ENCODE data around the gene CCDC24. TPM values are rescaled to one million over a fixed set of nuclear protein-coding genes. Genes with fewer than 3 reads are reported as not detected.

Gene CCDC24
- total and polyA plus RNA-seq, 2 donors (not counting 3 experiments of a cell fraction or from before 2014, with no cell fraction given): 2.2 to 3.1 TPM

DNA sequence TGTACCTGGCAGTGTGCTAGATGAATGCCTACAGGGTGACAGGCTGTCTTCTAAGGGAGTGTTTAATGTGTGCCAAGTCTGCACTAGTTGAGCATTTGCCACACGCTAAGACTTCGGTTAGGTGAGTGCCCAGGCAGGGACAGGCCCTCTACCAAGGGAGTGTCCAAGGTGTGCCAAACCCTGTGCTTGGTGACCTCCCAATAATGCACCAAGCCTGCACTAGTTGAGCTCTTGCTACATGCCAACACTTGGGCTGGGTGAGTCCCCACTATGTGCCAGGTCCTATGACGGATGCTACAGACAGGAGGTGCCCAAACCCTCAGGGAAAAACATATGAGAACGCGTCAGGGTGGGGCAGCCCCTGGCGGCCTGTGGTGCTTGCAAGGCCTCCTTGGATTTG is 29.1 kb downstream of the CCDC24 start:
- POLR2A ChIA-PET: no interaction called here
- Histone ChIP-seq H3K27ac (ENCODE audit: insufficient read depth, low read depth, low read length) (no peak overlapping the region), H3K4me3 (replicated peaks in 1 of 3; ENCODE audit: insufficient read depth in 1 of 3, low read depth in 1 of 3, low read length in 3 of 3) (no peak overlapping the region), H4K20me1 (replicated peaks; ENCODE audit: control insufficient read depth, extremely low read depth, insufficient read depth, low read length) (no peaks in the 10 kb centered on the region), H3K27me3 (ENCODE audit: control insufficient read depth in 2 of 2, insufficient read depth in 2 of 2, low read length in 2 of 2) (no peaks in the 10 kb centered on the region), H3K79me2 (ENCODE audit: control insufficient read depth, insufficient read depth, low read length) (no peaks in the 10 kb centered on the region), H2AFZ (ENCODE audit: low read depth, low read length) (no peak overlapping the region), H3K36me3 (ENCODE audit: control insufficient read depth in 2 of 2, extremely low read depth in 1 of 2, insufficient read depth in 2 of 2, low read length in 2 of 2) (no peaks in the 10 kb centered on the region), H3K4me1 (ENCODE audit: control insufficient read depth, extremely low read depth, insufficient read depth, low read length) (no peaks in the 10 kb centered on the region), H3K9ac (replicated peaks; ENCODE audit: extremely low read depth, insufficient read depth, low read length) (no peak overlapping the region), H3K4me2 (ENCODE audit: insufficient read depth, low read length) (no peak overlapping the region), H3K9me3 (replicated peaks; ENCODE audit: control insufficient read depth, insufficient read depth, low read length) (no peaks in the 10 kb centered on the region), H3K9me1 (replicated peaks; ENCODE audit: control insufficient read depth, extremely low read depth, insufficient read depth, low read length) (no peaks in the 10 kb centered on the region)
- FAIRE-seq: no peak
- dilution Hi-C loops (cut with MboI; ENCODE audit: extremely low pct_ligation_motif_present, low sequenced_read_pairs): no loop called here
- CTCF ChIA-PET: interaction anchor here (3.0 kb wide), 1 partner anchor 15 kb away, joined by 16 read pairs; no protein-coding TSS in a partner anchor
- DNase-seq (ENCODE audit: low read depth, low spot score): no peak
- BruUV-seq (replicated peaks): no TSS peak
- TF ChIP-seq MYC (IDR thresholded peaks at IDR 0.05; ENCODE audit: low read depth, low read length) (no peak), JUN (IDR thresholded peaks at IDR 0.05; ENCODE audit: borderline replicate concordance, insufficient read depth, insufficient read length, low read depth) (no peak), EZH2 (IDR thresholded peaks at IDR 0.05; ENCODE audit: borderline replicate concordance, low read depth, low read length, severe bottlenecking) (no peak), GATA2 (IDR thresholded peaks at IDR 0.05; ENCODE audit: insufficient read depth, insufficient read length, low read depth, low read length) (no peak), POLR2AphosphoS5 (IDR thresholded peaks at IDR 0.05; ENCODE audit: insufficient read depth, low read depth, low read length) (no peak), FOS (IDR thresholded peaks at IDR 0.05; ENCODE audit: borderline replicate concordance, insufficient read depth, low read length) (no peak), MAX (IDR thresholded peaks at IDR 0.05; ENCODE audit: insufficient read depth, insufficient read length) (no peak)
- TF ChIP-seq, protein P1, sequence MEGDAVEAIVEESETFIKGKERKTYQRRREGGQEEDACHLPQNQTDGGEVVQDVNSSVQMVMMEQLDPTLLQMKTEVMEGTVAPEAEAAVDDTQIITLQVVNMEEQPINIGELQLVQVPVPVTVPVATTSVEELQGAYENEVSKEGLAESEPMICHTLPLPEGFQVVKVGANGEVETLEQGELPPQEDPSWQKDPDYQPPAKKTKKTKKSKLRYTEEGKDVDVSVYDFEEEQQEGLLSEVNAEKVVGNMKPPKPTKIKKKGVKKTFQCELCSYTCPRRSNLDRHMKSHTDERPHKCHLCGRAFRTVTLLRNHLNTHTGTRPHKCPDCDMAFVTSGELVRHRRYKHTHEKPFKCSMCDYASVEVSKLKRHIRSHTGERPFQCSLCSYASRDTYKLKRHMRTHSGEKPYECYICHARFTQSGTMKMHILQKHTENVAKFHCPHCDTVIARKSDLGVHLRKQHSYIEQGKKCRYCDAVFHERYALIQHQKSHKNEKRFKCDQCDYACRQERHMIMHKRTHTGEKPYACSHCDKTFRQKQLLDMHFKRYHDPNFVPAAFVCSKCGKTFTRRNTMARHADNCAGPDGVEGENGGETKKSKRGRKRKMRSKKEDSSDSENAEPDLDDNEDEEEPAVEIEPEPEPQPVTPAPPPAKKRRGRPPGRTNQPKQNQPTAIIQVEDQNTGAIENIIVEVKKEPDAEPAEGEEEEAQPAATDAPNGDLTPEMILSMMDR (IDR thresholded peaks at IDR 0.05; ENCODE audit: extremely low read depth in 1 of 2, insufficient read depth in 1 of 2, low read depth in 1 of 2, low read length in 2 of 2): no peak
- intact Hi-C loops (cut with micrococcal nuclease): no loop called here

All from endothelial cell of umbilical vein (primary cell).